Hepatocyte (in vitro differentiated cells): Measurements from ENCODE around the gene MIEF2.

Experiments used
- EZH2phosphoT487 ChIP-seq: fragments of 200-600 bp; sonication (generic); IDR thresholded peaks from one replicate; pipeline ENCODE4 v1.6.1; 2018; ENCODE audit warnings: antibody characterized with exemption, mild to moderate bottlenecking, low read depth, moderate library complexity; ENCODE audit not compliant: unreplicated experiment, severe bottlenecking
- TF ChIP-seq, protein P1 (sequence below): fragments of 200-600 bp; sonication (generic); IDR thresholded peaks from 2 replicates; pipeline ENCODE4 v1.5.1; 2016; ENCODE audit warnings: antibody characterized with exemption, mild to moderate bottlenecking; ENCODE audit not compliant: poor library complexity

DNA sequence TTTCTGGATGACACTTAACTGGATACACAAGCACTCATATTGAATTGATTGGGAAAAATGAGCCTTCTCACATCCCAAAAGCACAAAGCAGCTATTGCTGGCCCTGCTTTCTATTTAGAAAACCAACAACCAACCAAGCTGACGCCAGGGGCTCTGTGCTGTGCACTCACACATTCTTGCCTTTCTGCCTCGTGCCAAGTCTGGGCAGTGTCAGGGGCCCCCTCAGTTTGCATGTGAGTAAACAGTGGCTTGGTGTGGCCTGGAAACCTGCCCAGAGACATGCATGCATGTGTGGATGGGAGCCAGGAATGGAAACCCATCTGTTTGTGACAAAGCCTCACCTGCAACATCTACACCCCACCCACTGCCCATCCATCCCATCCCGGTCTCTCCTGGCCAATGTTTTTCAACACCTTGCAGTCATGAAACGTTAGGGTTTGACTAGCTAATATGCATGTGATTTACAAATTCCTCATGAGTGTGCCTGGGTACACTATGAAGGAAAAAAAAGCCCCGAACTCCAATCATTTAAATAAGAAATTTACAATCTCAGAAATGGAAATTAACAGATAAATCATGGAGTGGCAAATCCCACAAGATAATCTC lies 20.4 kb downstream of the MIEF2 start:
- TF ChIP-seq, protein P1, sequence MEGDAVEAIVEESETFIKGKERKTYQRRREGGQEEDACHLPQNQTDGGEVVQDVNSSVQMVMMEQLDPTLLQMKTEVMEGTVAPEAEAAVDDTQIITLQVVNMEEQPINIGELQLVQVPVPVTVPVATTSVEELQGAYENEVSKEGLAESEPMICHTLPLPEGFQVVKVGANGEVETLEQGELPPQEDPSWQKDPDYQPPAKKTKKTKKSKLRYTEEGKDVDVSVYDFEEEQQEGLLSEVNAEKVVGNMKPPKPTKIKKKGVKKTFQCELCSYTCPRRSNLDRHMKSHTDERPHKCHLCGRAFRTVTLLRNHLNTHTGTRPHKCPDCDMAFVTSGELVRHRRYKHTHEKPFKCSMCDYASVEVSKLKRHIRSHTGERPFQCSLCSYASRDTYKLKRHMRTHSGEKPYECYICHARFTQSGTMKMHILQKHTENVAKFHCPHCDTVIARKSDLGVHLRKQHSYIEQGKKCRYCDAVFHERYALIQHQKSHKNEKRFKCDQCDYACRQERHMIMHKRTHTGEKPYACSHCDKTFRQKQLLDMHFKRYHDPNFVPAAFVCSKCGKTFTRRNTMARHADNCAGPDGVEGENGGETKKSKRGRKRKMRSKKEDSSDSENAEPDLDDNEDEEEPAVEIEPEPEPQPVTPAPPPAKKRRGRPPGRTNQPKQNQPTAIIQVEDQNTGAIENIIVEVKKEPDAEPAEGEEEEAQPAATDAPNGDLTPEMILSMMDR, result no peak
- TF ChIP-seq EZH2phosphoT487, result no peak
